Sigmoid colon (tissue), 4 donors: ENCODE data around the gene ZNF280C.

Experiments used
- CTCF ChIP-seq, 4 experiments: fragments of 450-650 bp in 3 of 4; fragments of 200-600 bp in 1 of 4; IDR thresholded peaks; one replicate each; pipeline ENCODE4 v1.5.1; 2016 to 2019; ENCODE audit warnings: antibody characterized with exemption in 4 of 4, mild to moderate bottlenecking in 3 of 4, moderate library complexity in 2 of 4
- EP300 ChIP-seq, 4 donors: sonication (generic); formaldehyde crosslinking; IDR thresholded peaks; one replicate each; pipeline ENCODE4 v1.6.1; 2017; ENCODE audit warnings: antibody characterized with exemption in 4 of 4

- no peak for TF ChIP-seq CTCF (IDR thresholded peaks at IDR 0.05)
- TF ChIP-seq EP300 (IDR thresholded peaks at IDR 0.05), result no peak
Observed at GRCh38 chrX:130197464-130197863, 71.2 kb downstream of the ZNF280C start.
